Activated CD4-positive, alpha-beta T cell treated with anti-CD3 and anti-CD28 coated beads, Interleukin-2, amount 50 U/mL, for 24 hours (primary cell): ENCODE measurements around the gene PPL.
"Not testable (repeated sequence)": the region's sequence is repeated elsewhere in the genome, so short reads cannot be mapped to it uniquely, and the experiment has no call there.

Source experiments
- DNase-seq, 2 donors: peaks; one replicate each; pipeline ENCODE4 v3.0.0-alpha.2; 2020; ENCODE audit warnings: low read depth in 1 of 2, low spot score in 1 of 2

Gene PPL, protein sequence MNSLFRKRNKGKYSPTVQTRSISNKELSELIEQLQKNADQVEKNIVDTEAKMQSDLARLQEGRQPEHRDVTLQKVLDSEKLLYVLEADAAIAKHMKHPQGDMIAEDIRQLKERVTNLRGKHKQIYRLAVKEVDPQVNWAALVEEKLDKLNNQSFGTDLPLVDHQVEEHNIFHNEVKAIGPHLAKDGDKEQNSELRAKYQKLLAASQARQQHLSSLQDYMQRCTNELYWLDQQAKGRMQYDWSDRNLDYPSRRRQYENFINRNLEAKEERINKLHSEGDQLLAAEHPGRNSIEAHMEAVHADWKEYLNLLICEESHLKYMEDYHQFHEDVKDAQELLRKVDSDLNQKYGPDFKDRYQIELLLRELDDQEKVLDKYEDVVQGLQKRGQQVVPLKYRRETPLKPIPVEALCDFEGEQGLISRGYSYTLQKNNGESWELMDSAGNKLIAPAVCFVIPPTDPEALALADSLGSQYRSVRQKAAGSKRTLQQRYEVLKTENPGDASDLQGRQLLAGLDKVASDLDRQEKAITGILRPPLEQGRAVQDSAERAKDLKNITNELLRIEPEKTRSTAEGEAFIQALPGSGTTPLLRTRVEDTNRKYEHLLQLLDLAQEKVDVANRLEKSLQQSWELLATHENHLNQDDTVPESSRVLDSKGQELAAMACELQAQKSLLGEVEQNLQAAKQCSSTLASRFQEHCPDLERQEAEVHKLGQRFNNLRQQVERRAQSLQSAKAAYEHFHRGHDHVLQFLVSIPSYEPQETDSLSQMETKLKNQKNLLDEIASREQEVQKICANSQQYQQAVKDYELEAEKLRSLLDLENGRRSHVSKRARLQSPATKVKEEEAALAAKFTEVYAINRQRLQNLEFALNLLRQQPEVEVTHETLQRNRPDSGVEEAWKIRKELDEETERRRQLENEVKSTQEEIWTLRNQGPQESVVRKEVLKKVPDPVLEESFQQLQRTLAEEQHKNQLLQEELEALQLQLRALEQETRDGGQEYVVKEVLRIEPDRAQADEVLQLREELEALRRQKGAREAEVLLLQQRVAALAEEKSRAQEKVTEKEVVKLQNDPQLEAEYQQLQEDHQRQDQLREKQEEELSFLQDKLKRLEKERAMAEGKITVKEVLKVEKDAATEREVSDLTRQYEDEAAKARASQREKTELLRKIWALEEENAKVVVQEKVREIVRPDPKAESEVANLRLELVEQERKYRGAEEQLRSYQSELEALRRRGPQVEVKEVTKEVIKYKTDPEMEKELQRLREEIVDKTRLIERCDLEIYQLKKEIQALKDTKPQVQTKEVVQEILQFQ (N-terminal part only)

DNA sequence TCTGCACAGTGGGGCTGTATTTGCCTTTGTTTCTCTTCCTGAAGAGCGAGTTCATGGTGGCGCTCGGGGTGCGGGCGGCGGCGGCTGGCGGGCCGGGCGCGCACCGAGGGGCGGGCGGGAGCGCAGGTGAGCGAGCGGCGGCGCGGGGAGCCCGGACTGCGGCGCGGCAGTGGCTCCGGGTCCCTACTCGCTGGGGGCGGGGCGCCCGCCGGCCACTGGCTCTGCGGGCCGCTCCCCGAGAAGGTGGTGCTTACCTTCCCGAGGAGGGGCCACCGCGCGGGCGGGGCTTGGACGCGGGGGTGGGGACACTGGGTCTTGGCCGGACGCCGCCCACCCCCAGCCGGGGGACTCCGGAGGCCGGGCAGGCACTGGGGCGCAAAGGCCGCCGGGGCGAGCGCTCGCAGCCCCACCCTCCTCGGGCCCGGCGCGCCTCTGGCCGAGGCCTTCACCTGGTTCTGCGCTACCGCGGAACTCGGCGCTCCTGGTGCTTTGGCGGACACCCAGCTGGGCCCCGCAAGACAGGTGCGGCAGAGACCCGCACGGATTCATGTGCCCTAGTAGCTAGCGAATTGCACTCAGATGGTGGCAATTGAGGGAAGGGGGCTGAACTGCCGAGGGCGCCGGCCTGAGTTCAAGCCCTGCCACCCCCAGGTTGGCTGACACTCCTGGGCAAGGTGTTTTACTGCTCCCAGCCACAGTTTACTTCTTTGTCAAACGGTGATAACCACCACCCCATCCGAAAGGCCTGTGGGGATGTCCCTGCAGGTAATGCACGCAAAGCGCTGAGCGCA, at the start of gene PPL:
Gene PPL (minus strand): TSS at position 158 of the 791 bp plus-strand sequence. CDS start 103 bp downstream, at position 55.
- no peak for DNase-seq

DNA sequence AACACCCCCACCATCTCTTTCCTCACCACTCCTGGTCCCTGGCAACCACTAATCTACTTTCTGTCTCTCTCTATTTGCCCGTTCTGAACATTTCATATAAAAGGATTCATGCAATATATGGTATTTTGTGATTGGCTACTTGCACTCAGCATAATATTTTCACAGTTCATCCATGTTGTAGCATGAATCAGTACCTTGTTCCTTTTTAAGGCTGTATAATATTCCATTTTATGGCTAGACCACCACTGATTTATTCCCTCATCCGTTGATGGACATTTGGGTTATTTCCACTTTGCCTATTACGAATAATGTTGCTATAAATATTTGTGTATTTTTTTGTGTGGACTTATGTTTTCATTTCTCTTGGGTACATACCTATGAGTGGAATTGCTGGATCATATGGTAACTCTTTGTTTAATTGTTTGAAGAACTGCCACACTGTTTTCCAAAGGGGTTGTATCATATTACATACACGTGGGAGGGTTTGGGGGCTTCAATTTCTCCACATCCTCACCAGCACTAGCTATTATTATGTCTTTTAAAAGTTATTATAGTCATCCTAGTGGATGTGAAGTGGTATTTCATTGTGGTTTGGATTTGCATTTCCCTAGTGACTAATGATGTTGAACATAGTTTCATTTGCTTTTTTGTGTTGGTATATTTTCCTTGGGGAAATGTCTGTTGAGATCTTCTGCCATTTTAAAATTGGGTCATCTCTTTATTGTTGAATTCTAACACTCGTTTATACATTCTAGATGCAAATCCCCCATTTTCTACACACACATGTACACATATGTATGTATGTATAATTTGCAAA, 47.4 kb upstream of the PPL start:
- no peak for DNase-seq

DNA sequence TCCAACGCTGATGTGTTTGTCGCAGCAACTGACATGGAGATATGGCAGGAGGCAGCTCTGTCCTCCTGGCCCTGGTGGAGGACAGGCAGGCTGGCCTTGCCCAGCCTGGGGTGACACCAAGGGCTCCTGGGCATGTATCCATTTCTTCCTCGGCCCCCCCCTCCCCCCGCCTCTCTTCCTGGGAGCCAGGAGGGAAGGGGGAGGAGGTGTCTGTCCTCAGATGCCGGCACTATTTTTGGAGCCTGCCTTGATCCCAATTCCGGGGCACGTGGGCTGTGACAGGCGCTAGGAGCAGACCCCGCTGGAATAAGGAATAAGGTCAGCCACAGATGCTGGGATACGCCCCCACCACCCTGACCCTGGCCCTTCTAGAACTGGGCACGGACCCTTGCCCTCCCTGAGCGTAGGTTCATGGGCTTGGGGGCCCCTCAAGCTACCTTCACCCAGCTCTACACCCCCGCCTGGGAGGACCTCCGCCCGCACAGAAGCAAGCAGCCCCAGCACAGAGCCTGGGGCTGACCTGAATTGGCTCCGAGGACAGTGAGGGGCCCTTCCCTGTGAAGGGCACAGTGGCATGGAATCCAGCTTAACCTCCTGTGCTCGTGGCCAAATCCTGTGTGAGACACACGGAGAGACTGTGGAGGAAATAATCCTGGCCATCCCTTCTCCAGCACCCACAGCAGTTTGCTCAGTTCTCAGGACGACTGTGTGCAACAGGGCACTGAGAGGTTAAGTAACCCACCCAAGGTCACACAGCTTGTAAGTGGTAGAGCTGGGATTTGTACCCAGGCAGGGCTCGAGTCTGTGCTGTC, 45.3 kb upstream of the PPL start:
- no peak for DNase-seq

DNA sequence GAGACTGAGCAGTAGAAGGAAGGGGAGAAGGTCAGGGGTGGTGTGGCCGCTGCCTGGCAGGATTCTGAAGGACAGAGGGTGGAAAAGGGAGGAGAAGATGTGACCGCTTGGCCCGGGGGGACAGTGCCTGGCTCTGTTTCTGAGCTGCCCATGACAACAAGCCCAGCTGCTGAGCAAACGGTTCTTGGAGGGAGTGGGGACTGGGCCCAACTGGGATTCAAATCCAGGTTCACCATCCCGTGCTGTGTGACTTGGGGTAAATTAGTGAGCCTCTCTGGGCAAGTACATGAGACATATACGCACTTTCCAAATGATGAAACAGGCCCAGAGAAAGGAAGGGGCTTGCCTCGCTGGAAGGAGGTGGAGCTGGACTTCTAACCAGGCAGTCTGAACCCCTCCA, 44.5 kb upstream of the PPL start:
- no peak for DNase-seq

DNA sequence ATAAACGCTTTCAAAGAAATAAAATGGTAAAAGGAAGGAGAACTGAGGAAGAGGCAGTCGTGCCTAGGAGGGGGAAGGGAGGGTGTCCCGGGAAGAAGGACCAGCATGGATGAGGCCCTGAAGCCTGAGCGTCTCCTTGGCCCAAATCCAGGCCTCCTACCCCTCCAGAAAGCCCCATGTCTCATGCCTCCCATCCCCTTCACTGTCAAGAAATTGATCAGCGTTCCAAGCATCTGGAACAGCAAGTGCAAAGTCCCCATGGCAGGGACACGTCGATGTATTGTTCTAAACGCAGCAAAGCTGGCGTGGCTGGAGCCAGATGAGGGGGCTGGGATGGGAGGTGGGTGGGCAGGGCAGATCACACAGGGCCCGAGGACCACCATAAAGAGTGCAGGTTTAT, 43.7 kb upstream of the PPL start:
- DNase-seq, result no peak

DNA sequence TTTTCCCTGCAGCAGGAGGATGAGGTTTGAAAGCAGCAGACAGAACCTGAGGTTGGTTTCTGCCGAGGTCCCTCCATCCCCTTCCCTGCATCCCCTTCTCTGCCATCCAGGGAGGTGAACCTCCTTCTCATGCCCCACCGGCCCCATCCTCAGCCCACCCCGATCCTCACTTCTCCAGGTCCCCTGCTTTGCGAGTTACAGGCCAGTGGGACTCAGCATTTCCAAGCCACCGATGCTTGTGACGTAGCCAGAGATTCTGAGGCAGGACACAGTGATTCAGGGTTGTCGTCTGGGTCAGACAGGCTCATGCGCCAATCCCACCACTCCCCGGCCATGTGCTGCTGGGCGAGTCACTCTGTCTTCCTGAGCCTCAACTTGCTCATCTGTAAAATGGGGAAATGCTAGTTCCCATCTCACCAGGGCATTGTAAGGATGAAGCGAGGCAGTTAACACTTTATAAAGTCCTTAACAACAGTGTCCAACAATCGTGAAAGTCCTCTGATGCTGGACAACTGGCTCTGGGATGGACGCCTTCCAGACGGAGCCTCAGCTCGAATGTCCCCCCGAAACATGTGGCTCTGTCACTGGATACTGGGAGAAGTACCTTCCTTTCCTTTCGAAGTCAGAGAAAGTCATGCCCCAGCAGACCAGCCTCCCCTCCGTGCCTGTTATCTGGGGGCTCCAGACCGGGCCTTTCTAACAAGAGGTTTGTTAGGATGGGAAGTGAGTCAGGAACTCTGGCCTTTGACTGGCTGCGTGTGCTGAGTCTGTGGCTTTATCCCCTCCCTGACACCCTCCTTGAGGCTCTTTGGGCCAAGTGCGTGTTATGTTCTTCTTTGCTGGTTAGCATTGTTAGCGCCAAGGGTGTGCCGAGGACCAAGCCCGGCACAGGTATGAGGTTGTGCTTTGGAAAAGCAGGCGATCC, 43.0 kb upstream of the PPL start:
- DNase-seq, result no peak

DNA sequence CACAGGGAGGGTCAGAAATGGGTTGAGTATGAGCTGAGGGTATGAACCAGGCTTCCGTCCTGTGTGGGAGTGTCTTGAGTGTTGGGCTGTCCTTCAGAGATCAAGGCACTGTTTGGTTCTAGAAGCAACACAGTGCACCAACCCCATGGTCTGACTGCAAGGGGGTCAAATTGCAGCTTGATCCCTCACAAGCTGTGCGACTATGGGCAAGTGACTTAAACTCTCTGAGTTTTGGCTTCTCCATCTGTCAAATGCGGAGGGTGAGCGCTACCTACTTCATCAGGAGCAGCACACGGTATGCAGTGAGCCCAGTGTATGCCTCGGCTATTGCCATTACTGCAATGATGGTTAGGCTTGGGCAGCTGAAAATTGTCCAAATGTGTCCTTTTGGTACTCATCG, 42.2 kb upstream of the PPL start:
- DNase-seq, result no peak

DNA sequence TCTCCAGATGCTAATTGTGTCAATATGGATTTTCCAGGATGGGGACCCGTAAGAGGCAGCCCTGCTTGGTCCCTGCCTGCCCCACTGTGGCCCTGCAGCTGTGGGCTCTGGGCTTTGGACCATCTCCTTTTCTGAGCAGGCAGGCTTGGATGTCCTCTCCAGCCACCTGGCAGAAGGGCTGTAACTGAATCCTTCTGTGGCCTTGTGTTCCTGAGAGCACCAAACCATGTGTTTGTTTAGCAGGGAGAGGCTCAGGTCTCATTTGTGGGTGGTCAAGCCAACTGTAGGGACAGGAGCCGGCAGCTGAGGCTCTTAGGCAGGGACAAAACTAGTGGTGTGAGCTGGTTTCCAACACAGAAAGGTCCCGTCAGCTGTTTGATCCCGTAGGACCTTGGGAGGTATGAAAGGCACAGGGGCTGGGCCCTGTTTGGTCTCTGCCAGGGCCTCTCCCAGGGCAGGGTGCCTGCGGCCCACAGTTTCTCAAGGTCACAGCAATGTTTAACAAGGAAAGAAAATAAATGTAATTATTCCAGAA, 39.7 kb upstream of the PPL start:
- DNase-seq, result no peak

DNA sequence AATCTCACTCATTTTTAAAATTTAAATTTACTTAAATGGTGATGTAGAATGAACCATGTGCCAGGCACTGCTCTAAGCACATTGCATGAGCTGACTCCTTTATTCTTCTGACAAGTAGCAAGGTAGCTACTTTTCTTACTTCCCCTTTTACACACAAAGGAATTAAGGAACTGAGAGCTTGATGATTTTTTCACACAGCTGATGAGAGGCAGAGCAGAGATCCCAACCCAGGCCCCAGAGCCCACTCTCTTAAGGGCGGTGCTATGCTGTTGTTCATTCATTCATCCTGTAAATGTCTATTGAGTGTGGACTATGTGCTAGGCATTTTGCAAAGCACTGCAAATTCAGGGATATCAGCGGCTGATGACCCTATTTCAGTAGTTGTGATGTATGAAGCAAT, 39.1 kb upstream of the PPL start:
- DNase-seq, result no peak

DNA sequence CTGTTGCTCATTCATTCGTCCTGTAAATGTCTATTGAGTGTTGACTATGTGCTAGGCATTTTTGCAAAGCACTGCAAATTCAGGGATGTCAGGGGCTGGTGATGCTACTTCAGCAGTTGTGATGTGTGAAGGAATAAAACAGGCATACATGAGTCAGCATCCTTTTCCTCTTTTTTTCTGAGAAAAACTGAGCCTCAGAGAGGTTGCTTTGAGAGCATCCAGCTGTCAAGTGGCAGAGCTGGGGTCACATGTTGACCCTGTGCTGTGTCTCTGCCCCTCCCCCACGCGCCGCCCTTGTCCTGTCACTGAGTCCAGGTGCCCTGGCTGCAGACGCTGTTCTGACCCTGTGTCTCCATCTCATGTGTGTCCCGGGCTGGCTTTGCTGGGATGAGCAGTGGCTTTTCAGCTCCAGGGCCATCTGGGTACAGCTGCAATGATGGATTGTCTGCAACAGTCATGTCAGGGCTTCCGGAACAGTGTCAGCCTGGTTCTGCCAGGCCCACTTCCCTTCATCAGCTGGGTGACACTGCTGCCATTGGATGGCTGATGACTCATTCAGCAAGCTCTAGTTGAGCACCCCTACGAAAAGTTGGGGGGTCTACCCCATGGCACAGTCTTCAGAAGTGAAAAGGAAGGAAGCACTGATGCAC, 36.1 kb upstream of the PPL start:
- no peak for DNase-seq

DNA sequence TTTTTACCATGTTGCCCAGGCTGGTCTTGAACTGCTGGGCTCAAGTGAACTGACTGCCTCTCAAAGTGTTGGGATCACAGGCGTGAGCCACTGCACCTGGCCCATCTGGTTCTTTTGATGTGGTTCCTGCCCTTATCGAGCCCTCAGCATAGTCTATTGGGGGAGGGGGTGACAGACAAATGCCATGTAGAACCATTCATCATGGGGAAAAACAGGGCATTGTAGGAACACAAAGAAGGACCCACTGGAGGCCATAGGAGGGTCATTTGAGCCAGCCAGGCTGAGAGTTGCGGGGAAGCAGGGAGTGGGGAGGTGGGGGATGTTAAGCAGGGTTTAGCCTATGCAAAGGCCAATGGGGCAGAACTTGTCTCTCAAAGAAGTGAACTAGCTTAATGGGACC, 33.1 kb upstream of the PPL start:
- DNase-seq, result no peak

DNA sequence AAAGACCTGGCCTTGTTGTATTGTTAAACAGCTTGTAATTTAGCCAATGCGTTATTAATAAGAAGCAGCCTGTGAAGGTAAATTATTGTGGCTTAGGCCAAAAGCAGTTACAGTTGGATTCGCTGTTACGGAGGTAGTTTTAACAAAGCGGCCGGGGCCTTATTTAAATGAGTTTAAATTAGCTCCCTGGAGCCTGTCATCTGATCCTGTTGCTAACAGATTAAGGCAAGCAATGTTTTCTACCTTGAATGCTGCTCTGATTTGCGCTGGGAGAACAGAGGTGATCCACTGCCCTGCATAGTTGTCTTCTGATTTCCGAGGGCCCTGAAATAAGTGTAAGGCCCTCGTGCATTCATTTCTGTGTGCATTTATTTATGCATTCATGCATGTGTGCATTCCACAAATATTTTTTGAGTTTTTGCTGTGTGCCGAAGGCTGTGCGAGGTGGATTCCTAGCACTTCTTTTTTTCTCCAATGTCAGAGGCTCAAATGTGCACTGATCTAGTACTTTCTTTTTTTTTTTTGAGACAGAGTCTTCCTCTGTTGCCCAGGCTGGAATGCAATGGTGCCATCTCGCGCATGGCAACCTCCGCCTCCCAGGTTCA, 32.0 kb upstream of the PPL start:
- DNase-seq, result no peak

DNA sequence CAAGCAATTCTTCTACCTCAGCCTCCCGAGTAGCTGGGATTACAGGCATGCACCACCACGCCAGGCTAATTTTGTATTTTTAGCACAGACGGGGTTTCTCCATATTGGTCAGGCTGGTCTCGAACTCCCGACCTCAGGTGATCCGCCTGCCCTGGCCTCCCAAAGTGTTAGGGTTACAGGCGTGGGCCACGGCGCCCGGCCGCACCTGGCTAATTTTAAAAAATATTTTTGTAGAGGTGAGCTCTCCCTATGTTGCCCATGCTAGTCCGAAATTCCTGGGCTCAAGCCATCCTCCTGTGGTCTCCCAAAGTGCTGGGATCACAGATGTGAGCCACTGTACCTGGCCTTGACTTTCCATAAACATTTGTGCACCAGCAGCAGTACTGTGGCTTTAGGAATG, 31.3 kb upstream of the PPL start:
- DNase-seq, result not testable (repeated sequence)

DNA sequence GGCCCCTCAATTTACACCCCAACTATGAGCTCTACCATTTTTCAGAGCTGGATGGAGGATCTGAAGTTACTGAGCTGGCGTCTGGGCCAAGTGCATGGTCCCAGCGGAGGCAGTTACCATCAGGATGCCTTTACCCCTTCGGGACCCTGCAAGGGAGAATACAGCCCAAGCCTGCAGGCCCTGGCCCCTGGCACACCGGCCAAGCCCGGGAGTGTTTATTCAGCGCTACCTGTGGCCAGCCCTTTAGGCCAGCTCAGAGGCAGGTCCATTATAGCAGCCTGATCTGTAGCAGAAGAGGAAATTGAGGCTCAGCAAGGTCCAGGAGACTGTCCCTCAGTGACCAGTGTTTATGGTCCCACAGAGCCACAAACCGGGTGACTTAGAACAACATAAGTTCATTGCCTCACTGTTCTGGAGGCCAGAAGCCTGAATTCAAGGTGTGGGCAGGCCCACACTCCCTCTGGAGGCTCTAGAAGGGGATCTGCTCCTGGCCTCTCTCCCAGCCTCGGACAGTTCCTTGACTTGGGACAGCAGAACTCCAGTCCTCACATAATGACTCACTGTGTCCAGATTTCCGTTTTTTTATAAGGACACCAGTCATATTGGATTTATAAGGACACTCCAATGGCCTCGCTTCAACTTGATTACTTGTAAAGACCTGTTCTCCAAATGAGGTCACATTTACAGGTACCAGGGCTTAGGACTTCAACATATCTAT, 29.9 kb upstream of the PPL start:
- no peak for DNase-seq

DNA sequence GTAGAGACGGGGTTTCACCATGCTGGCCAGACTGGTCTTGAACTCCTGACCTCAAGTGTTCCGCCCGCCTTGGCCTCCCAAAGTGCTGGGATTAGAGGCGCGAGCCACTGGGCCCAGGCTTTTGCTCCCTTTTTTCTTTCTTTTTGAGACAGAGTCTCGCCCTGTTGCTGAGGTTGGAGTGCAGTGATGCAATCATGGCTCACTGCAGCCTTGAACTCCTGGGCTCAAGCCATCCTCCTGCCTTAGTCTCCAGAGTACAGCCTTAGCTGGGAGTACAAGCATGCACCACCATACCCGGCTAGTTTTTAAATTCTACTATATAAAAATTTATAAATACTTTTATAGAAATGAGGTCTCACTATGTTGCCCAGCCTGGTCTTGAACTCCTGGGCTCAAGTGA, 26.6 kb upstream of the PPL start:
- not testable (repeated sequence) for DNase-seq

DNA sequence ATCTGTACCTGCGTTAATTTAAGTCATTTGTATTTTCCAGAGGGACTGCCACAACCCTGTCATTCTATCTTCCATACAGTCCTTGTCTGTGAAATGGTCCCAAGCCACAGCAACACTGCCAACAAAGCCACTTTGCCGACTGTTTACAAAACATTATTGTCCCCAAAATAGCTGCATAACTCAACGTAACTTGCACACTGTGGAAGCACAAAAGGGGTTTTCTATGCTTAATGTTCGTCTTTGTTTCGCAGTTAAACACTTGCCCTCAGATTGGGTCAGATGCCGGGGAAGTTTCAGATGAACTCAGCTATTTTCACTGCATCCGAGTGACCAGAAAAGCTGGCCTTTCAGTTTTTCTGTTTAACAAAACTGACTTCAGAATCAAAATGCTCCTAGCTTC, 25.8 kb upstream of the PPL start:
- no peak for DNase-seq
